GM23338 (cell line): ENCODE measurements around the gene HADHB. TPM values are rescaled to one million over a fixed set of nuclear protein-coding genes. Genes with fewer than 3 reads are reported as not detected.

Experiments
- ATAC-seq: fragments of 200-7000 bp; cut with Tn5 transposase; 3 replicates; pipeline ENCODE4 v1.9.1; 2020
- DNase-seq: peaks from one replicate; pipeline ENCODE4 v3.0.0-alpha.2; 2015; ENCODE audit warnings: low spot score
- H2AFZ ChIP-seq: fragments of 200-600 bp; sonication (generic); 2 replicates; pipeline ENCODE4 v1.8.0; 2016; ENCODE audit warnings: antibody characterized with exemption, mild to moderate bottlenecking, moderate library complexity
- H3F3A ChIP-seq: fragments of 200-600 bp; sonication (generic); replicated peaks from 2 replicates; pipeline ENCODE4 v1.8.0; 2017; ENCODE audit warnings: antibody characterized with exemption, mixed run types, low read depth
- H3K27ac ChIP-seq: fragments of 200-600 bp; sonication (generic); 2 replicates; pipeline ENCODE4 v1.6.1; 2016; ENCODE audit warnings: low read depth
- H3K27me3 ChIP-seq: fragments of 200-600 bp; sonication (generic); 2 replicates; pipeline ENCODE4 v1.8.0; 2016; ENCODE audit warnings: mild to moderate bottlenecking, mixed run types, moderate library complexity; ENCODE audit not compliant: insufficient read depth
- H3K36me3 ChIP-seq: fragments of 200-600 bp; sonication (generic); 2 replicates; pipeline ENCODE4 v1.8.0; 2016; ENCODE audit warnings: mild to moderate bottlenecking; ENCODE audit not compliant: insufficient read depth
- H3K4me1 ChIP-seq: fragments of 200-600 bp; sonication (generic); 2 replicates; pipeline ENCODE4 v1.8.0; 2016; ENCODE audit warnings: mild to moderate bottlenecking, moderate library complexity; ENCODE audit not compliant: insufficient read depth
- H3K4me2 ChIP-seq: fragments of 200-600 bp; sonication (generic); 2 replicates; pipeline ENCODE4 v1.7.1; 2017; ENCODE audit warnings: mixed run types
- H3K4me3 ChIP-seq: fragments of 200-600 bp; sonication (generic); 2 replicates; pipeline ENCODE4 v1.6.1; 2016; ENCODE audit warnings: mixed run types
- H3K79me2 ChIP-seq: fragments of 200-600 bp; sonication (generic); replicated peaks from 2 replicates; pipeline ENCODE4 v1.8.0; 2017; ENCODE audit warnings: mild to moderate bottlenecking; ENCODE audit not compliant: insufficient read depth
- H3K9me2 ChIP-seq: fragments of 200-600 bp; sonication (generic); 2 replicates; pipeline ENCODE4 v1.8.0; 2017; ENCODE audit not compliant: insufficient read depth
- H4K20me1 ChIP-seq: fragments of 200-600 bp; sonication (generic); replicated peaks from 2 replicates; pipeline ENCODE4 v1.8.0; 2017; ENCODE audit warnings: mild to moderate bottlenecking; ENCODE audit not compliant: insufficient read depth
- H3K27ac Mint-ChIP-seq: 2 replicates; pipeline ENCODE4 v1.8.0; 2020; ENCODE audit warnings: inconsistent platforms, mild to moderate bottlenecking, moderate library complexity, mixed read lengths
- H3K27me3 Mint-ChIP-seq: 3 replicates; pipeline ENCODE4 v1.8.0; 2022; ENCODE audit warnings: low read depth, mild to moderate bottlenecking, moderate library complexity, mixed read lengths, inconsistent platforms; ENCODE audit not compliant: insufficient read depth, poor library complexity
- H3K36me3 Mint-ChIP-seq: 3 replicates; pipeline ENCODE4 v1.8.0; 2021; ENCODE audit warnings: low read depth, mild to moderate bottlenecking, inconsistent platforms, moderate library complexity, mixed read lengths
- H3K4me1 Mint-ChIP-seq: 3 replicates; pipeline ENCODE4 v1.8.0; 2020; ENCODE audit warnings: mild to moderate bottlenecking, inconsistent platforms, mixed read lengths
- H3K4me3 Mint-ChIP-seq: 3 replicates; pipeline ENCODE4 v1.8.0; 2021; ENCODE audit warnings: moderate library complexity, mild to moderate bottlenecking, inconsistent platforms, mixed read lengths
- H3K9me3 Mint-ChIP-seq: 3 replicates; pipeline ENCODE4 v1.8.0; 2020; ENCODE audit warnings: moderate library complexity, mild to moderate bottlenecking, inconsistent platforms, mixed read lengths
- CREB1 ChIP-seq: fragments of 250-450 bp; sonication (Bioruptor Pico); IDR thresholded peaks from 2 replicates; pipeline ENCODE4 v1.5.0; 2020; ENCODE audit warnings: low read depth, mild to moderate bottlenecking, moderate library complexity
- CTCF ChIP-seq, 2 experiments: fragments of 200-600 bp in 1 of 2; sonication (generic) in 1 of 2; conservative IDR thresholded peaks; 2 replicates each; pipeline versions ENCODE4 v1.5.1 to v1.6.1; 2016 to 2017; ENCODE audit warnings: antibody characterized with exemption in 2 of 2, low read depth in 2 of 2, mild to moderate bottlenecking in 2 of 2, moderate library complexity in 1 of 2
- ETS1 ChIP-seq: IDR thresholded peaks from 2 replicates; pipeline ENCODE4 v1.6.1; 2016; ENCODE audit warnings: antibody characterized with exemption
- EZH2 ChIP-seq: fragments of 200-600 bp; sonication (generic); IDR thresholded peaks from one replicate; pipeline ENCODE4 v1.8.0; 2017; ENCODE audit warnings: antibody characterized with exemption, mild to moderate bottlenecking, low read depth; ENCODE audit not compliant: unreplicated experiment
- EZH2phosphoT487 ChIP-seq: fragments of 200-600 bp; sonication (generic); IDR thresholded peaks from one replicate; pipeline ENCODE4 v1.8.1; 2018; ENCODE audit warnings: antibody characterized with exemption; ENCODE audit not compliant: unreplicated experiment
- JUNB ChIP-seq: IDR thresholded peaks from one replicate; pipeline ENCODE4 v1.6.1; 2016; ENCODE audit warnings: antibody characterized with exemption; ENCODE audit not compliant: unreplicated experiment
- NANOG ChIP-seq: IDR thresholded peaks from 2 replicates; pipeline ENCODE4 v1.6.1; 2016; ENCODE audit warnings: antibody characterized with exemption, borderline replicate concordance
- POLR2AphosphoS5 ChIP-seq: IDR thresholded peaks from 2 replicates; pipeline ENCODE4 v1.6.1; 2016; ENCODE audit warnings: antibody characterized with exemption, low read depth
- REST ChIP-seq: IDR thresholded peaks from one replicate; pipeline ENCODE4 v1.6.1; 2018; ENCODE audit warnings: antibody characterized with exemption; ENCODE audit not compliant: unreplicated experiment
- STAT1 ChIP-seq: IDR thresholded peaks from one replicate; pipeline ENCODE4 v1.6.1; 2016; ENCODE audit warnings: antibody characterized with exemption; ENCODE audit not compliant: unreplicated experiment
- ZNF114 ChIP-seq: fragments of 250-450 bp; sonication (Bioruptor Pico); IDR thresholded peaks from 2 replicates; pipeline ENCODE4 v1.5.0; 2020; ENCODE audit warnings: mild to moderate bottlenecking, moderate library complexity
- ZNF331 ChIP-seq: fragments of 250-450 bp; sonication (Bioruptor Pico); IDR thresholded peaks from 2 replicates; pipeline ENCODE4 v1.5.0; 2020; ENCODE audit warnings: low read depth, mild to moderate bottlenecking, moderate library complexity
- ZNF462 ChIP-seq: fragments of 250-450 bp; sonication (Bioruptor Pico); IDR thresholded peaks from 2 replicates; pipeline ENCODE4 v1.5.0; 2020; ENCODE audit warnings: mild to moderate bottlenecking, moderate library complexity
- polyA plus RNA-seq: library from polyadenylated mRNA; unstranded; fragments of >200 nt; fragmentation: Nextera tagmentation; extraction: Ambion mirVana; gene quantifications from 2 replicates; pipeline ENCODE4 v1.2.1, GENCODE V29; 2016
- total RNA-seq: library from RNA; depleted of rRNA; stranded (reverse); fragments of >200 nt; shearing (Covaris generic); gene quantifications from 2 replicates; pipeline ENCODE4 v1.2.3, GENCODE V29; 2014

Gene HADHB
- total and polyA plus RNA-seq, 2 experiments from 2014 or later: 41.1 to 43.4 TPM

GRCh38 chr2:26270373-26270772 is 25.6 kb downstream of the HADHB start:
- H3K27ac ChIP-seq: no peak overlapping the region
- H3K4me3 Mint-ChIP-seq: no peak overlapping the region
- TF ChIP-seq ZNF114 (CRISPR knock-in tag): no peak
- TF ChIP-seq NANOG: no peak
- no peak for TF ChIP-seq ZNF462 (CRISPR knock-in tag)
- no peak for TF ChIP-seq ZNF331 (CRISPR knock-in tag)
- no peak for TF ChIP-seq CTCF (conservative IDR thresholded peaks at IDR 0.05; ENCODE audit: low read depth in 2 of 2)
- no peak for TF ChIP-seq EZH2
- no peak for TF ChIP-seq REST
- no peak for TF ChIP-seq EZH2phosphoT487
- no peak for TF ChIP-seq POLR2AphosphoS5
- no peak for TF ChIP-seq CREB1 (CRISPR knock-in tag)
- TF ChIP-seq STAT1: no peak
- no peak for TF ChIP-seq JUNB
- no peak for TF ChIP-seq ETS1
- H3K4me3 ChIP-seq: no peak overlapping the region
- H3K27ac Mint-ChIP-seq: no peak overlapping the region
- no peak overlapping the region for H3K4me2 ChIP-seq
- no peak overlapping the region for H2AFZ ChIP-seq
- H3K27me3 Mint-ChIP-seq: no peaks in the 10 kb centered on the region
- peaks cover 2% of the 10 kb centered on the region; the same call in 1 of the 3 replicates for H3K36me3 Mint-ChIP-seq
- no peak for DNase-seq
- no peaks in the 10 kb centered on the region for H4K20me1 ChIP-seq
- no peaks in the 10 kb centered on the region for H3K4me1 ChIP-seq
- no peaks in the 10 kb centered on the region for H3K79me2 ChIP-seq
- H3K4me1 Mint-ChIP-seq: no peaks in the 10 kb centered on the region
- no peak for ATAC-seq
- no peaks in the 10 kb centered on the region for H3K27me3 ChIP-seq
- H3K9me3 Mint-ChIP-seq: no peaks in the 10 kb centered on the region
- peaks cover 4% of the 10 kb centered on the region; the same call in 1 of the 2 replicates for H3K36me3 ChIP-seq
- H3F3A ChIP-seq: no peaks in the 10 kb centered on the region
- H3K9me2 ChIP-seq: no peaks in the 10 kb centered on the region
